Fibroblast of mammary gland (primary cell): Measurements from ENCODE around the gene CLIC1.
A peak's percentile ranks its signal among the peaks of the same experiment; 100 is the strongest.

Experiments
- DNase-seq: peaks from one replicate; pipeline ENCODE4 v3.0.0-alpha.2; 2010; ENCODE audit warnings: low read depth
- H3K4me3 ChIP-seq: 2 replicates; pipeline ENCODE4 v1.5.1; 2011; ENCODE audit warnings: low read depth, mild to moderate bottlenecking, low read length, moderate library complexity; ENCODE audit not compliant: control insufficient read depth
- CTCF ChIP-seq: conservative IDR thresholded peaks from 2 replicates; pipeline ENCODE4 v1.5.1; 2011; ENCODE audit warnings: low read depth, low read length, inconsistent platforms; ENCODE audit not compliant: control insufficient read depth, insufficient read depth

The CLIC1 gene

GRCh38 chr6:31780507-31781243 lies 44.3 kb upstream of the CLIC1 start:
- H3K4me3 ChIP-seq, result no peak overlapping the region
- no peak for DNase-seq
- TF ChIP-seq CTCF, result no peak

GRCh38 chr6:31779908-31780307 lies 43.6 kb upstream of the CLIC1 start:
- TF ChIP-seq CTCF, result no peak
- no peak for DNase-seq
- H3K4me3 ChIP-seq, result no peak overlapping the region

- TF ChIP-seq CTCF, result no peak
- no peak overlapping the region for H3K4me3 ChIP-seq
- no peak for DNase-seq
Measured at GRCh38 chr6:31778999-31779885, 42.9 kb upstream of the CLIC1 start.

GRCh38 chr6:31778193-31778592 lies 41.9 kb upstream of the CLIC1 start:
- no peak for TF ChIP-seq CTCF
- DNase-seq, result no peak
- H3K4me3 ChIP-seq, result no peak overlapping the region

GRCh38 chr6:31777667-31778050 lies 41.3 kb upstream of the CLIC1 start:
- no peak overlapping the region for H3K4me3 ChIP-seq
- TF ChIP-seq CTCF, result no peak
- DNase-seq, result no peak

GRCh38 chr6:31776989-31777666 lies 40.8 kb upstream of the CLIC1 start, which contains the start of gene VWA7:
Gene VWA7 (minus strand): TSS chr6:31777328. CDS start chr6:31776779, 549 bp downstream.
- no peak within 1 kb of the TSS for H3K4me3 ChIP-seq
- no peak for TF ChIP-seq CTCF
- peak; percentile 83 for DNase-seq
